ENCODE data around the gene EDARADD. TPM values are rescaled to one million over a fixed set of nuclear protein-coding genes. Genes with fewer than 3 reads are reported as not detected.

The EDARADD gene
- total RNA-seq, 1 donor from 2014 or later: 0.59 TPM

DNA sequence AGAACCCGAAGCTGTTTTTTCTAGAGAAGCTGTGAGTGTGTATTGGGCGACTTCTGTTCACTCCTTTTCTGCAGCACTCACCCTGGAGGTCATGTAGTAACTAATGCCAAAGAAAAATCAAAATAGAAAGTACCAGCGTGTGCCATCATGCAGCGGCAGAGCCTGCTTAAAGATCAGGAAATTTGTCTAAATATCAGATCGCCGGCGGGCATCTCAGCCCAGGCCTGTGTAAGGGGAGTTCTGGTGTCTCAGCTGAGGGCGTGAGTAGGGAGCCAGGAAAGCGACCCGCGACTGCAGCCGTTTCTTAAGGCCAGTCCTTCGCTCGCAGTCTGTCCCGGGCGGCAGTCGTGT is 768 bp downstream of the EDARADD start:
- H3K9me3 Mint-ChIP-seq (ENCODE audit: unreplicated experiment): no peaks in the 10 kb centered on the region
- peaks cover 9% of the 10 kb centered on the region for H3K4me1 Mint-ChIP-seq (ENCODE audit: unreplicated experiment)
- TF ChIP-seq, protein P1, sequence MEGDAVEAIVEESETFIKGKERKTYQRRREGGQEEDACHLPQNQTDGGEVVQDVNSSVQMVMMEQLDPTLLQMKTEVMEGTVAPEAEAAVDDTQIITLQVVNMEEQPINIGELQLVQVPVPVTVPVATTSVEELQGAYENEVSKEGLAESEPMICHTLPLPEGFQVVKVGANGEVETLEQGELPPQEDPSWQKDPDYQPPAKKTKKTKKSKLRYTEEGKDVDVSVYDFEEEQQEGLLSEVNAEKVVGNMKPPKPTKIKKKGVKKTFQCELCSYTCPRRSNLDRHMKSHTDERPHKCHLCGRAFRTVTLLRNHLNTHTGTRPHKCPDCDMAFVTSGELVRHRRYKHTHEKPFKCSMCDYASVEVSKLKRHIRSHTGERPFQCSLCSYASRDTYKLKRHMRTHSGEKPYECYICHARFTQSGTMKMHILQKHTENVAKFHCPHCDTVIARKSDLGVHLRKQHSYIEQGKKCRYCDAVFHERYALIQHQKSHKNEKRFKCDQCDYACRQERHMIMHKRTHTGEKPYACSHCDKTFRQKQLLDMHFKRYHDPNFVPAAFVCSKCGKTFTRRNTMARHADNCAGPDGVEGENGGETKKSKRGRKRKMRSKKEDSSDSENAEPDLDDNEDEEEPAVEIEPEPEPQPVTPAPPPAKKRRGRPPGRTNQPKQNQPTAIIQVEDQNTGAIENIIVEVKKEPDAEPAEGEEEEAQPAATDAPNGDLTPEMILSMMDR (IDR thresholded peaks at IDR 0.05): no peak
- H3K27me3 Mint-ChIP-seq (ENCODE audit: unreplicated experiment): peaks cover 49% of the 10 kb centered on the region
- peak overlapping the region; percentile 87 for H3K4me3 Mint-ChIP-seq (ENCODE audit: unreplicated experiment)
- no peaks in the 10 kb centered on the region for H3K36me3 Mint-ChIP-seq (ENCODE audit: unreplicated experiment)
- DNase-seq (ENCODE audit: extremely low spot score, unreplicated experiment): no peak
- no peak overlapping the region for H3K27ac Mint-ChIP-seq (ENCODE audit: unreplicated experiment)

DNA sequence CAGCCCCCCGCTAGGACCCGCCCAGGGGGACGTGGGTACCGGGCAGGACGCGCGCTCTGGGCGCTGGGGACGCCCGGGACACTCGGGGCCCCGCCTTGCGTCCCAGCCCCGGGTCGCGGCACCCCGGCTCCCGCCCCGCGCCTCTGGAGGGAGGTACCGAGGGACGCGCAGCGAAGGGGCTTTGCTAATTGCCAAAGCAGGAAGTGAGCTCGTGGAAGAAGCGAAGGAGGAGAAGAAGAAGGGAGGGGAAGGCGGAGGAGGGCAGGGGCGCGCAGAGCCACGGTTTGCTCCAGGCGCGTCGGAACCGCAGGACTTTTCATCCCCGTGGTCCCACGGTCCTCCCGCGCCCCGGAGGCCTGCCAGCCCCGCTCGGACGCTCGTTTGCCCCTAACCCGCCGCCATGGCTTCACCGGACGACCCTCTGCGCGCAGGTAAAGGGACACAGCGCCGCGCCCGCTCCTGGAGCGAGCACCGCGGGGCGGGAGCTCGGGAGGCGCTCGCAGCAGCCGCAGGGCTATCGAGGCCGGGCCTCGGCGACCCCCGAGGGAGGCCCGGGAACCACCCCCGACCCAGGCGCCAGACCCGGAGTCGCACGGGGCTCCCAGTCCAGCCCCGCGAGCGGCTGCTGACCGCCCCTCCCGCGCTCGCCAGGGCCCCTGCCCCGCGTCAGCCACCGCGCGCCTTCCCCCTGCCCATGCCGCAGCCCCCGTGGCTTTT is 1.3 kb downstream of the EDARADD start:
- peak; percentile 82 for DNase-seq (ENCODE audit: extremely low spot score, unreplicated experiment)
- H3K27ac Mint-ChIP-seq (ENCODE audit: unreplicated experiment): no peak overlapping the region
- H3K9me3 Mint-ChIP-seq (ENCODE audit: unreplicated experiment): no peaks in the 10 kb centered on the region
- H3K4me1 Mint-ChIP-seq (ENCODE audit: unreplicated experiment): peaks cover 14% of the 10 kb centered on the region
- H3K4me3 Mint-ChIP-seq (ENCODE audit: unreplicated experiment): peak overlapping the region; percentile 91
- no peaks in the 10 kb centered on the region for H3K36me3 Mint-ChIP-seq (ENCODE audit: unreplicated experiment)
- TF ChIP-seq, protein P1 (IDR thresholded peaks at IDR 0.05): no peak
- peaks cover 53% of the 10 kb centered on the region for H3K27me3 Mint-ChIP-seq (ENCODE audit: unreplicated experiment)

DNA sequence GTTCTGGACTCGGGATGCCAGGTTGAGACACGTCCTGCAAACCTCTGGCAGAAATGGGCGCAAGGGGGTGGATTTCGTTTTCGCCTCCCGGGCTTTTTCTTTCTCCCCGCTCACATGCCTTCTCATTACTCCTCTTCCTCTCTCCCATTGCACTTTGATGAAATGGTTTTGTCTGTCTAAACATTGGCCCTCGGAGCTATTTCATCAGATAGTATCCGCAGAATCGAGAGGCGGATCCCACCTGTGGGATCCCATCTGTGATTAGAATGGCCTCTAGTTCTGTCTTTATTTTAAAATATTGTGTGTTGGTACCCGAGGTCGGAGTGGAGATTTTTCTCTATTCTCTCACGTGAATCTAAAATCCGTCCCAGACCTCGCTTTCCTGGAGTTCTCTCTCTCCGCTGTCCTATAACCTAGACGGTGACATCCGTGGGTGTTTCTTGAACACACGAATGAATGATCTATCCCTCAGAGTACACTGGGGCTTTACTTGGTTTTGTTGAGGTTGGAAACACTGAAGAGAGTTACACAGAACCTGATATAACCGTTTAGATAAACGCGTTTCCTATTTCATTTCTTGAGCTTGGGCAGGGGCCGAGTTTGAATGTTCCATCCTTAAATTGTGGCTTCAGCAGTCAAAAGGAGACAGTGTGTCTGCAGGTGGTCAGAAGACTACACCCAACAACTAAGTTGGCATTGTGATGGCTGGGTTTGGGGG is 2.0 kb downstream of the EDARADD start:
- Mint-ChIP-seq H3K27me3 (ENCODE audit: unreplicated experiment) (peaks cover 50% of the 10 kb centered on the region), H3K4me1 (ENCODE audit: unreplicated experiment) (peaks cover 15% of the 10 kb centered on the region), H3K4me3 (ENCODE audit: unreplicated experiment) (peak overlapping the region; percentile 91), H3K27ac (ENCODE audit: unreplicated experiment) (no peak overlapping the region), H3K36me3 (ENCODE audit: unreplicated experiment) (no peaks in the 10 kb centered on the region), H3K9me3 (ENCODE audit: unreplicated experiment) (no peaks in the 10 kb centered on the region)
- TF ChIP-seq, protein P1 (IDR thresholded peaks at IDR 0.05): no peak
- no peak for DNase-seq (ENCODE audit: extremely low spot score, unreplicated experiment)

DNA sequence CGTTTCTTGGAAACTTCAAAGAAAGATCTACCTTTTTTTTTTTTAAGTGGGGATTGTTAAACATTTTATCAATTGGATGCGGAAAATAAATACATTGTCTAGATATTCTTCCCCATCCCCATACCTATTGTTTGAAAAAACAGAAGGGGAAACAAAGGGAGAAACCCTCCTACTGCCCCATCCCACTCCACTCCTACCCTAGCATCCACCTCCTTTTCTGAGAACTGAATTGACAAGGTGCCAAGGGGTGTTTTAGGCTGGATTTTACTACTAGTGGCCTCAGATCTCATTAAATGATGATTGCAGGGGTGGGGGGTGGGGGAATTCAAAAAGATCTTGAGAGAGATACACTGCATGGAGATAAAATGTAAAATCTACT is 2.6 kb downstream of the EDARADD start:
- Mint-ChIP-seq H3K4me3 (ENCODE audit: unreplicated experiment) (no peak overlapping the region), H3K9me3 (ENCODE audit: unreplicated experiment) (no peaks in the 10 kb centered on the region), H3K36me3 (ENCODE audit: unreplicated experiment) (no peaks in the 10 kb centered on the region), H3K27me3 (ENCODE audit: unreplicated experiment) (peaks cover 44% of the 10 kb centered on the region), H3K27ac (ENCODE audit: unreplicated experiment) (no peak overlapping the region), H3K4me1 (ENCODE audit: unreplicated experiment) (peaks cover 15% of the 10 kb centered on the region)
- DNase-seq (ENCODE audit: extremely low spot score, unreplicated experiment): peak; percentile 11
- TF ChIP-seq, protein P1 (IDR thresholded peaks at IDR 0.05): no peak

DNA sequence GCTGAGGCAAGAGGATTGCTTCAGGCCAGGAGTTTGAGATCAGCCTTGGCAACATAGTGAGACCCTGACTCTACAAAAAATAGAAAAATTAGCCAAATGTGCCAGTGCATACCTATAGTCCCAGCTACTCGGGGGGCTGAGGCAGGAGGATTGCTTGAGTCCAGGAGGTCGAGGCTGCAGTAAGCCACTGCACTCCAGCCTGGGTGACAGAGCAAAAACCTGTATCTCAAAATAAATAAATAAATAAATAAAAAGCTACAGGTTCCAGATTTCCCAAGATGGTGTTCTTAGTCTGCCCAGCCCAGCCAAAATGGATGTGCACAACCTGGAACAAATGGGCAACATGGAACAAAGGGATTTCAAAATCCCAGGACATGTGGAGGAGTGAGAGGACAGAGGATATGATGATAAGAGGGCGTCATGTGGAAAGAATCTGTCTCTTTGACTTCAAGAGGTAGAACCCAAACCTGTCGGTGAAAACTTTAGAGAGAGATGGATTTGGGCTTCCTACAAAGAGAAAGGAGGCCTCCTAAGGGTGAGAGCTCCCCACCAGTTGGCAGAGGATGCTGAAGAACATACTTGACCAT is 3.2 kb downstream of the EDARADD start:
- Mint-ChIP-seq H3K36me3 (ENCODE audit: unreplicated experiment) (no peaks in the 10 kb centered on the region), H3K27me3 (ENCODE audit: unreplicated experiment) (peaks cover 40% of the 10 kb centered on the region), H3K4me3 (ENCODE audit: unreplicated experiment) (no peak overlapping the region), H3K4me1 (ENCODE audit: unreplicated experiment) (peaks cover 15% of the 10 kb centered on the region), H3K9me3 (ENCODE audit: unreplicated experiment) (no peaks in the 10 kb centered on the region), H3K27ac (ENCODE audit: unreplicated experiment) (no peak overlapping the region)
- DNase-seq (ENCODE audit: extremely low spot score, unreplicated experiment): no peak
- TF ChIP-seq, protein P1 (IDR thresholded peaks at IDR 0.05): no peak

All from osteocyte (in vitro differentiated cells).